K562 (cell line): Measurements from ENCODE around the gene PTH1R. TPM values are rescaled to one million over a fixed set of nuclear protein-coding genes. Genes with fewer than 3 reads are reported as not detected.

ENCODE experiments used
- ATAC-seq: fragments of 200-7000 bp; cut with Tn5 transposase; 3 replicates; pipeline ENCODE4 v1.9.1; 2020; ENCODE audit warnings: moderate library complexity
- BruUV-seq: library from RNA; stranded (reverse); fragments of 400-500 nt; replicated peaks from 2 replicates; lab custom pipeline; 2021; lab: Mats Ljungman, UMichigan
- CTCF ChIA-PET: fragments of 300-600 bp; formaldehyde crosslinking; extraction: SDS; loops from one replicate; lab custom pipeline; 2021; ENCODE audit warnings: low intra/inter-chr PET ratio; lab: Yijun Ruan, JAX
- POLR2A ChIA-PET: fragments of 300-600, 350-650 bp; sonication (Branson Sonifier 250); formaldehyde crosslinking; extraction: SDS; loops from one replicate; lab custom pipeline; 2021; ENCODE audit warnings: antibody characterized with exemption, inconsistent platforms; lab: Yijun Ruan, JAX
- DNase-seq, 4 experiments: peaks; one replicate each; pipeline versions ENCODE4 v3.0.0 to v3.0.0-alpha.2; 2011 to 2018; ENCODE audit warnings: low spot score in 3 of 4, mixed read lengths in 3 of 4; ENCODE audit errors: extremely low read depth in 1 of 4
- FAIRE-seq: peaks from 2 replicates; lab custom pipeline; 2011; peaks lifted over from hg19 to GRCh38; lab: Jason Lieb, UNC
- H2AFZ ChIP-seq: 2 replicates; pipeline ENCODE4 v1.6.0; 2011; ENCODE audit warnings: low read depth, low read length, control low read depth, inconsistent platforms
- H3K27ac ChIP-seq: fragments of 200-600 bp; 3 replicates; pipeline ENCODE4 v1.8.0; 2011; ENCODE audit warnings: low read depth, mild to moderate bottlenecking, control low read depth, inconsistent platforms, low read length, moderate library complexity, mixed read lengths; ENCODE audit errors: extremely low read depth
- H3K27me3 ChIP-seq, 2 experiments: fragments of 300-600 bp in 1 of 2; 2 replicates in 1 of 2; 3 replicates in 1 of 2; pipeline versions ENCODE4 v1.6.0 to v1.8.0; 2011; ENCODE audit warnings: inconsistent platforms in 2 of 2, low read length in 2 of 2, mild to moderate bottlenecking in 1 of 2, mixed read lengths in 1 of 2, moderate library complexity in 1 of 2; ENCODE audit not compliant: control insufficient read depth in 2 of 2, insufficient read depth in 2 of 2
- H3K36me3 ChIP-seq: fragments of 300-600 bp; 3 replicates; pipeline ENCODE4 v1.8.0; 2011; ENCODE audit warnings: mild to moderate bottlenecking, low read length, inconsistent platforms; ENCODE audit not compliant: control insufficient read depth, insufficient read depth
- H3K4me1 ChIP-seq, 2 experiments: fragments of 200-600 bp in 1 of 2; replicated peaks in 1 of 2; 2 replicates in 1 of 2; 3 replicates in 1 of 2; pipeline versions ENCODE4 v1.5.1 to v1.8.0; 2011; ENCODE audit warnings: inconsistent platforms in 2 of 2, low read length in 2 of 2, mild to moderate bottlenecking in 1 of 2, mixed read lengths in 1 of 2, moderate library complexity in 1 of 2; ENCODE audit not compliant: control insufficient read depth in 2 of 2, insufficient read depth in 2 of 2
- H3K4me2 ChIP-seq: 2 replicates; pipeline ENCODE4 v1.6.1; 2011; ENCODE audit warnings: low read length, control low read depth, inconsistent platforms, mixed read lengths; ENCODE audit not compliant: insufficient read depth
- H3K4me3 ChIP-seq: fragments of 200-600 bp; sonication (generic), shearing (Covaris generic); 2 replicates; pipeline ENCODE4 v1.5.1; 2016; ENCODE audit warnings: control low read depth, inconsistent platforms
- H3K79me2 ChIP-seq: fragments of 200-600 bp; 3 replicates; pipeline ENCODE4 v1.8.0; 2011; ENCODE audit warnings: low read length, inconsistent platforms; ENCODE audit not compliant: control insufficient read depth, insufficient read depth
- H3K9ac ChIP-seq, 2 experiments: 2 replicates each; pipeline versions ENCODE4 v1.6.0 to v1.6.1; 2011; ENCODE audit warnings: low read depth in 2 of 2, low read length in 2 of 2, control low read depth in 1 of 2, inconsistent platforms in 1 of 2, mild to moderate bottlenecking in 1 of 2, mixed read lengths in 1 of 2; ENCODE audit not compliant: insufficient read depth in 1 of 2
- H3K9me1 ChIP-seq: one replicate; pipeline ENCODE4 v1.6.0; 2011; ENCODE audit warnings: inconsistent platforms, mild to moderate bottlenecking, low read length, moderate library complexity; ENCODE audit not compliant: control insufficient read depth, insufficient read depth
- H3K9me3 ChIP-seq: replicated peaks from 2 replicates; pipeline ENCODE4 v1.5.1; 2011; ENCODE audit warnings: low read depth, low read length, inconsistent platforms; ENCODE audit not compliant: control insufficient read depth, insufficient read depth
- H4K20me1 ChIP-seq: replicated peaks from 2 replicates; pipeline ENCODE4 v1.6.1; 2011; ENCODE audit warnings: low read length, inconsistent platforms, mixed read lengths; ENCODE audit not compliant: control insufficient read depth, insufficient read depth
- GTF2A2 ChIP-seq: IDR thresholded peaks from 2 replicates; pipeline ENCODE4 v1.6.1; 2016; ENCODE audit warnings: mild to moderate bottlenecking, missing genetic modification characterization, missing compliant biosample characterization
- MYC ChIP-seq, 2 experiments: fragments of 250-450 bp in 1 of 2; sonication (Bioruptor Pico) in 1 of 2; IDR thresholded peaks; 2 replicates each; pipeline versions ENCODE4 v1.5.1 to v1.6.1; 2012 to 2021; ENCODE audit warnings: low read depth in 2 of 2, borderline replicate concordance in 1 of 2, improper control_type of control experiment in 1 of 2, low read length in 1 of 2, mild to moderate bottlenecking in 1 of 2, moderate library complexity in 1 of 2
- PBX2 ChIP-seq, 2 experiments: IDR thresholded peaks in 1 of 2; conservative IDR thresholded peaks in 1 of 2; 2 replicates each; pipeline ENCODE4 v1.6.1; 2016; ENCODE audit warnings: low read depth in 2 of 2, mild to moderate bottlenecking in 1 of 2, missing compliant biosample characterization in 1 of 2, missing genetic modification characterization in 1 of 2, moderate library complexity in 1 of 2
- TEAD1 ChIP-seq, 2 experiments: fragments of 450-650 bp in 1 of 2; sonication (generic) in 1 of 2; formaldehyde crosslinking; IDR thresholded peaks; 2 replicates each; pipeline versions ENCODE4 v1.4.0 to v1.8.0; 2020 to 2022; ENCODE audit warnings: mild to moderate bottlenecking in 2 of 2, missing genetic modification reagents in 1 of 2
- WGBS: fragments of 100-300 bp; shearing (Covaris generic); methylation state at CpG from one replicate; pipeline ENCODE4 v1.1.6; 2016; ENCODE audit warnings: low coverage, mixed read lengths; ENCODE audit not compliant: insufficient coverage; ENCODE audit errors: missing lambda C conversion rate; 5-methylcytosine and 5-hydroxymethylcytosine counted together
- in situ Hi-C: fragments of 300-500 bp; cut with MboI; formaldehyde crosslinking; loops from 4 replicates; pipeline ENCODE4 v1.15.0; 2018; ENCODE audit warnings: inconsistent platforms, mixed read lengths
- intact Hi-C: fragments of 100-400 bp; cut with micrococcal nuclease; formaldehyde crosslinking; loops from 2 replicates; pipeline ENCODE4 v1.14.2; 2022
- polyA plus RNA-seq, 8 experiments: library from polyadenylated mRNA; depleted of rRNA in 4 of 8; stranded (reverse) in 5 of 8; unstranded in 3 of 8; fragments of >200 nt; fragmentation: Nextera tagmentation in 2 of 8; fragmentation: Illumina TruSeq in 1 of 8; extraction: Ambion mirVana in 2 of 8; extraction: Trizol in 1 of 8; gene quantifications; 2 replicates each; pipeline versions ENCODE4 v1.2.1 to v1.2.3, GENCODE V29; 2011 to 2014; ENCODE audit warnings: inconsistent platforms in 1 of 8, missing spikeins in 1 of 8
- total RNA-seq, 7 experiments: library from RNA; depleted of rRNA in 6 of 7; stranded (reverse); fragments of >200 nt in 6 of 7; fragmentation: Illumina TruSeq in 2 of 7; extraction: Trizol in 2 of 7; gene quantifications; 2 replicates each; pipeline versions ENCODE4 v1.2.1 to v1.2.3, GENCODE V29; 2011 to 2021; ENCODE audit warnings: low replicate concordance in 1 of 7

The PTH1R gene
- total and polyA plus RNA-seq, 9 of the 15 experiments (the other 6 are each of a cell fraction or from before 2014, with no cell fraction given), result not detected

- ChIA-PET CTCF (no interaction called here), POLR2A (no interaction called here)
- Histone ChIP-seq H3K9ac (no peak overlapping the region), H2AFZ (no peak overlapping the region), H3K27ac (no peak overlapping the region), H3K79me2 (no peaks in the 10 kb centered on the region), H3K36me3 (no peaks in the 10 kb centered on the region), H3K9me1 (no peaks in the 10 kb centered on the region), H3K4me2 (no peak overlapping the region), H4K20me1 (no peaks in the 10 kb centered on the region), H3K9me3 (no peaks in the 10 kb centered on the region), H3K27me3 (peaks cover 5 to 33% of the 10 kb centered on the region in 2 experiments; a peak in 4 of 5 replicates), H3K4me1 (peaks cover 11 to 17% of the 10 kb centered on the region in 2 experiments), H3K4me3 (no peak overlapping the region)
- 3% methylated on average over 3 of the region's 3 CpGs for WGBS
- in situ Hi-C loops (no loop called here), intact Hi-C loops (loop anchor here (1.0 kb wide), 1 partner anchor 138 kb away; no protein-coding TSS in a partner anchor)
- DNase-seq (no peak), FAIRE-seq (no peak), ATAC-seq (no peak)
- BruUV-seq, result no TSS peak
- no peak for TF ChIP-seq PBX2 (CRISPR knock-in tag; IDR thresholded peaks at IDR 0.05; ENCODE audit: low read depth)
- no peak for TF ChIP-seq PBX2 (tag; conservative IDR thresholded peaks at IDR 0.05; ENCODE audit: low read depth)
- no peak for TF ChIP-seq MYC (IDR thresholded peaks at IDR 0.05; ENCODE audit: low read depth, low read length)
- TF ChIP-seq MYC (CRISPR knock-in tag; IDR thresholded peaks at IDR 0.05; ENCODE audit: borderline replicate concordance, low read depth), result no peak
- no peak for TF ChIP-seq GTF2A2
- TF ChIP-seq TEAD1 (CRISPR knock-in tag; IDR thresholded peaks at IDR 0.05), result no peak
Measured at GRCh38 chr3:46843508-46843907, 34.0 kb upstream of the PTH1R start.
